PC-3 (cell line): ENCODE data around the gene DAPK1.

Experiments
- CTCF ChIP-seq: fragments of 300-600 bp; sonication (generic); conservative IDR thresholded peaks from 2 replicates; pipeline ENCODE4 v1.5.1; 2017; ENCODE audit warnings: antibody characterized with exemption, low read depth, mild to moderate bottlenecking, low read length
- EZH2 ChIP-seq: fragments of 300-600 bp; sonication (generic); IDR thresholded peaks from one replicate; pipeline ENCODE4 v1.6.1; 2017; ENCODE audit warnings: antibody characterized with exemption, mild to moderate bottlenecking, low read length; ENCODE audit not compliant: unreplicated experiment

- TF ChIP-seq EZH2 (no peak), CTCF (no peak)
These were observed 118.0 kb downstream of the DAPK1 start for GRCh38 chr9:87615547-87616148.
